Measurements from ENCODE around the gene VASH1.
"Not testable (repeated sequence)": the region's sequence is repeated elsewhere in the genome, so short reads cannot be mapped to it uniquely, and the experiment has no call there.

The VASH1 gene

DNA sequence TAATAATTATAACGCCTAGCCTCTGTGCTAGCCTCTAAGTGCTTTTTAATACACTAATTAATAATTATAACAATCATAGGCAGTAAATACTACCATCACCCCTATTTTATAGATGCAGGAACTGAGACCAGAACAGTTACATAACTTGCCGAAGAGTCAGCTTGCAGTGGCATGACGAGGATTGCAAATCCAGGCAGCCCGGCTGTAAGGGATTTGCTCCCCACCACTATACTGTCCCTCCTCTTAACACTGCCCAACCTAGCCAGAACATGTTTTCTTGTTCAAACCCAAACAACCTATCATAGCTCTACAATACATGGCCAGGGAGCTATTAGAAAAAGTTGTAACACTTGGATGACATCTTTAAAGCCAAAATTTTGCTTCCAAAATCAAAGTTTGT is 33.9 kb upstream of the VASH1 start:
- H3K4me3 ChIP-seq (ENCODE audit: low read depth, low read length): no peak overlapping the region
- TF ChIP-seq, protein P1, sequence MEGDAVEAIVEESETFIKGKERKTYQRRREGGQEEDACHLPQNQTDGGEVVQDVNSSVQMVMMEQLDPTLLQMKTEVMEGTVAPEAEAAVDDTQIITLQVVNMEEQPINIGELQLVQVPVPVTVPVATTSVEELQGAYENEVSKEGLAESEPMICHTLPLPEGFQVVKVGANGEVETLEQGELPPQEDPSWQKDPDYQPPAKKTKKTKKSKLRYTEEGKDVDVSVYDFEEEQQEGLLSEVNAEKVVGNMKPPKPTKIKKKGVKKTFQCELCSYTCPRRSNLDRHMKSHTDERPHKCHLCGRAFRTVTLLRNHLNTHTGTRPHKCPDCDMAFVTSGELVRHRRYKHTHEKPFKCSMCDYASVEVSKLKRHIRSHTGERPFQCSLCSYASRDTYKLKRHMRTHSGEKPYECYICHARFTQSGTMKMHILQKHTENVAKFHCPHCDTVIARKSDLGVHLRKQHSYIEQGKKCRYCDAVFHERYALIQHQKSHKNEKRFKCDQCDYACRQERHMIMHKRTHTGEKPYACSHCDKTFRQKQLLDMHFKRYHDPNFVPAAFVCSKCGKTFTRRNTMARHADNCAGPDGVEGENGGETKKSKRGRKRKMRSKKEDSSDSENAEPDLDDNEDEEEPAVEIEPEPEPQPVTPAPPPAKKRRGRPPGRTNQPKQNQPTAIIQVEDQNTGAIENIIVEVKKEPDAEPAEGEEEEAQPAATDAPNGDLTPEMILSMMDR (IDR thresholded peaks at IDR 0.05; ENCODE audit: low read depth, low read length): no peak

DNA sequence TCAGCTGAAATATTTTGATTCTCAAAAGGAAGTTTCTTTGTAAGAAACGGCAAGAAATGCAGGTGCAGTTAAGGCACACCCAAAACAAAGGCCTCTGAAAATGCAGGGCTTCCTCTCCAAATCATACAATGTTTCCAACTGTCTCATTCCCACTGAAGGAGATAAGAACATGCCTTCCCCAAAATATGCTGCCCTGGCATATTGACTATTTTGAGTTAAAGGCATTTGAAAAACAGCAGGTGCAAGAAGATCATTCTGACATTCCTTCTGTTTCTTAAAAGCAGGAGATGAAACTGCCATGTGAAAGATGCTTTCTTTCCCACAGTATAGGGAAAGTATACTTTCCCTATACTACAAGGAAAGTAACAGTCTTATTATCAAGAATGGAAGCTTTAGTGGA is 33.4 kb upstream of the VASH1 start:
- H3K4me3 ChIP-seq (ENCODE audit: low read depth, low read length): no peak overlapping the region
- TF ChIP-seq, protein P1 (IDR thresholded peaks at IDR 0.05; ENCODE audit: low read depth, low read length): no peak

DNA sequence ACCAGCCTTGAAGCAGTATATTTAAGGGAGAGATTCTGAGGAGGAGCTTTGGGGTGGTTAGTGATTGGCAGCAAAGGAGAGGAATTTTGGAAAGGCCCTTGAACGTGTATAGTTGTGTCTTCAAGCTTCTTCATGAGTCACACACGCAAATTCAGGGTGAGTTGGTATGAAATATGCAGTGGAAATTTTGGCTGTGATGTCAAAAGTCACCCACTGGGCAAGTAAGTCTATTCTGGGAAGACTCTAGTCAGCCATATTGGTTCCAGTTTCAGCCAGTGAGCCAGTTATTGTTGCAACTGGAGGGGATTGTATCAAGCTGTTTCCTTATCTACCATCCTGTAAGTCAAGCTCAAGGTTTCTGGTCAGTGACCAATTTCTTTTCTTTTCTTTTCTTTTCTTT is 32.0 kb upstream of the VASH1 start:
- no peak overlapping the region for H3K4me3 ChIP-seq (ENCODE audit: low read depth, low read length)
- TF ChIP-seq, protein P1 (IDR thresholded peaks at IDR 0.05; ENCODE audit: low read depth, low read length): no peak

DNA sequence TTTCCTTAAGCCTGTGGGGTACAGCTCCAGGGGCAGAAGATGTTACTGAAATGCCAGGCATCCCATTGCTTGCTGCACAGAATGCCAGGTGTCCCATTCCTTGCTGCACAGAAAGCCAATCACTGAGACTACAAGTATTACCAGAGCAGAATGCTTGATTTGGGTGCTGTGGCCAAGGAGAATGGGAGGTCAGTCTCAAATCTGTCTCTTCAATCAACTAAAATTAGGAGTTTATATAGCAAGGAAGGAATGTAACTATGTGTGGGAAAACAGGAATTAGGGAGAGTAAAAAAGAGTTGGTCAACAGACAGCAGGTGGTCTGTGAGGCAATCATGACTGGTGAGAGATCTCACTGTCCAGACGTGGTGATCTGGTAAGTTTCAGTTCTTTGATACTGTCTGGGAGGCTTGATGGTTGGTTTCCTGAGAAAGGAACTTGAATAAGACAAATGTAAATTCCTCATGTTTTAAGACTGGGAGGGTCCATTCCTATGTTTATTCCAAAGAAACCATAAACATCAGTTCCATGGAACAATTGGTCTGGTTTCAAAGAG is 31.2 kb upstream of the VASH1 start:
- H3K4me3 ChIP-seq (ENCODE audit: low read depth, low read length): no peak overlapping the region
- TF ChIP-seq, protein P1 (IDR thresholded peaks at IDR 0.05; ENCODE audit: low read depth, low read length): no peak

DNA sequence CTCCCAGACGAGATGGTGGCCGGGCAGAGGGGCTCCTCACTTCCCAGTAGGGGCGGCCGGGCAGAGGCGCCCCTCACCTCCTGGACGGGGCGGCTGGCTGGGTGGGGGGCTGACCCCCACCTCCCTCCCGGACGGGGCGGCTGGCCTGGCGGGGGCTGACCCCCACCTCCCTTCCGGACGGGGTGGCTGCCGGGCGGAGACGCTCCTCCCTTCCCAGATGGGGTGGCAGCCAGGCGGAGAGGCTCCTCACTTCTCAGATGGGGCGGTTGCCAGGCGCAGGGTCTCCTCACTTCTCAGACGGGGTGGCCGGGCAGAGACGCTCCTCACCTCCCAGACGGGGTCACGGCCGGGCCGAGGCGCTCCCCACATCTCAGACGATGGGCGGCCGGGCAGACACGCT is 26.8 kb upstream of the VASH1 start:
- not testable (repeated sequence) for H3K4me3 ChIP-seq (ENCODE audit: low read depth, low read length)

DNA sequence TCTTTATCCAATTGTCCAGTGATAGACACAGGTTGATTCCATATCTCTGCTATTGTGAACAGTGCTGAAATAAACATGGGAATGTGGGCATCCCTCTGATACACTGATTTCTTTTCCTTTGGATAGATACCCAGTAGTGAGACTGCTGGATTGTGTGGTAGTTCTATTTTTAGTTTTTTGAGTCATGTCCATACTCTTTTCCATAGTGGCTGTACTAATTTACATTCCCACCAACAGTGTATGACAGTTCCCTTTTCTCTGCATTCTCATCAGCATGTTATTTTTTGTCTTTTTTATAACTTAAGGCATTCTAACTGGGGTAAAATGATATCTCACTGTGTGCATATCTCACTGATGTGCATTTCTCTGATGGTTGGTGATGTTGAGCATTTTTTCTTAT is 24.8 kb upstream of the VASH1 start:
- no peak overlapping the region for H3K4me3 ChIP-seq (ENCODE audit: low read depth, low read length)
- TF ChIP-seq, protein P1 (IDR thresholded peaks at IDR 0.05; ENCODE audit: low read depth, low read length): no peak

DNA sequence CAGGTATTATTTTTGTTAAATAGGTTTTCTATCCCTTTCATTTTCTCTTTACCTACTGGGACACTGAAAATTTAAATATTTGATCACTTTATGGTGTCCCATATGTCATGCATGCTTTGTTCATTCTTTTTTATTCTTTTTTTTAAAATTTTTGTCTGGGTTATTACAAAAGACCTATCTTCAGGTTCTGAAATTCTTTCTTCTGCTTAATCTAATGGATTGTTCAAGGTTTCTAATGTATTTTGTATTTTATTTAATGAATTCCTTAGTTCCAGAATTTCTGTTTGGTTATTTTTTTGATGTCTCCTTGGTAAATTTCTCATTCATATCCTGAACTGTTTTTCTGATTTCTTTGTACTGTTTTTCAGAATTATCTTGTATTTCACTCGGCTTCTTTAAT is 20.2 kb upstream of the VASH1 start:
- no peak overlapping the region for H3K4me3 ChIP-seq (ENCODE audit: low read depth, low read length)
- TF ChIP-seq, protein P1 (IDR thresholded peaks at IDR 0.05; ENCODE audit: low read depth, low read length): no peak

DNA sequence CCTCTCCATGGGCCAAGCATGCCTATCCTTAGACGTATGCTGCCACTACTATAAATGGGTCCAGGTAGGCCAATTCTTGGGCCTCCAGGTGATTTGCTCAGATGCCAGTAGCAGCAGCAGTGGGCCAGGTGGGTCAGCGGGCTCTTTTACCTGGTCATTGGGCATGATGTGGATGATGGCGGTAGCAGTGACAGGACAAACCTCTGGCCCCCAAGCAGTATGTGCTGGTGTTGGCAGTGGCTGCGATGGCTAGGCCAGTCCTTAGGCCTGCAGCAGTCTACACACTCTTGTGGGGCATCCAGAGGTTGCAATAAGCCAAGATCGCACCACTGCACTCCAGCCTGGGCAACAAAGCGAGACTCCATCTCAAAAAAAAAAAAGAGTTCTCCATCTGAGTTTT is 19.1 kb upstream of the VASH1 start:
- TF ChIP-seq, protein P1 (IDR thresholded peaks at IDR 0.05; ENCODE audit: low read depth, low read length): no peak
- no peak overlapping the region for H3K4me3 ChIP-seq (ENCODE audit: low read depth, low read length)

Data from WI38 (cell line).